HFFc6 (cell line): Measurements from ENCODE around the gene TRIM63. TPM values are rescaled to one million over a fixed set of nuclear protein-coding genes. Genes with fewer than 3 reads are reported as not detected.

ENCODE experiments used
- DNase-seq: peaks from one replicate; pipeline ENCODE4 v3.0.0-alpha.2; 2018
- H3K27ac Mint-ChIP-seq: 2 replicates; pipeline ENCODE4 v1.8.0; 2020; ENCODE audit warnings: mild to moderate bottlenecking, mixed read lengths
- H3K27me3 Mint-ChIP-seq: 2 replicates; pipeline ENCODE4 v1.8.0; 2021; ENCODE audit warnings: mild to moderate bottlenecking, moderate library complexity, mixed read lengths; ENCODE audit not compliant: insufficient read depth
- H3K36me3 Mint-ChIP-seq: 2 replicates; pipeline ENCODE4 v1.8.0; 2021; ENCODE audit warnings: low read depth, mixed read lengths
- H3K4me1 Mint-ChIP-seq: 2 replicates; pipeline ENCODE4 v1.8.0; 2020; ENCODE audit warnings: low read depth, mixed read lengths
- H3K4me3 Mint-ChIP-seq: 2 replicates; pipeline ENCODE4 v1.8.0; 2020; ENCODE audit warnings: mild to moderate bottlenecking, moderate library complexity, mixed read lengths
- H3K9me3 Mint-ChIP-seq: 2 replicates; pipeline ENCODE4 v1.8.0; 2020; ENCODE audit warnings: mild to moderate bottlenecking, mixed read lengths
- CTCF ChIP-seq: fragments of 200-600 bp; sonication (generic); IDR thresholded peaks from 2 replicates; pipeline ENCODE4 v1.5.0; 2021; ENCODE audit warnings: antibody characterized with exemption, mild to moderate bottlenecking
- total RNA-seq, 6 experiments: library from RNA; stranded (reverse); fragmentation: NEBNext Ultra II Directional; extraction: Animal tissue kit (Norgen Biotek cat#: 25700); gene quantifications; 2 replicates in 1 of 6; 3 replicates in 5 of 6; pipeline ENCODE4 v1.2.3, GENCODE V29; 2021

The TRIM63 gene
- total RNA-seq, 6 experiments from 2014 or later = not detected

GRCh38 chr1:26045722-26046245 lies 21.6 kb downstream of the TRIM63 start, which contains the start of gene SLC30A2:
Gene SLC30A2, minus strand, starts transcription at chr1:26046118. Its CDS starts 222 bp downstream, at chr1:26045896.
- H3K27ac Mint-ChIP-seq = no peak within 1 kb of the TSS
- H3K4me1 Mint-ChIP-seq = no peaks in the 10 kb centered on the region
- no peaks in the 10 kb centered on the region for H3K9me3 Mint-ChIP-seq
- no peak for DNase-seq
- H3K27me3 Mint-ChIP-seq = peaks cover 61% of the 10 kb centered on the region
- H3K4me3 Mint-ChIP-seq = no peak within 1 kb of the TSS
- no peak for TF ChIP-seq CTCF
- no peaks in the 10 kb centered on the region for H3K36me3 Mint-ChIP-seq

GRCh38 chr1:26044971-26045721 lies 22.3 kb downstream of the TRIM63 start:
- DNase-seq = no peak
- H3K4me3 Mint-ChIP-seq = no peak overlapping the region
- H3K27ac Mint-ChIP-seq = no peak overlapping the region
- peaks cover 57% of the 10 kb centered on the region for H3K27me3 Mint-ChIP-seq
- H3K9me3 Mint-ChIP-seq = no peaks in the 10 kb centered on the region
- H3K36me3 Mint-ChIP-seq = no peaks in the 10 kb centered on the region
- no peaks in the 10 kb centered on the region for H3K4me1 Mint-ChIP-seq
- no peak for TF ChIP-seq CTCF

- Mint-ChIP-seq H3K4me1 (no peaks in the 10 kb centered on the region), H3K27ac (no peak overlapping the region), H3K27me3 (peaks cover 52% of the 10 kb centered on the region), H3K9me3 (no peaks in the 10 kb centered on the region), H3K4me3 (no peak overlapping the region), H3K36me3 (no peaks in the 10 kb centered on the region)
- TF ChIP-seq CTCF = no peak
- no peak for DNase-seq
Measured at GRCh38 chr1:26044414-26044813, 23.0 kb downstream of the TRIM63 start.

- H3K27ac Mint-ChIP-seq = no peak overlapping the region
- no peaks in the 10 kb centered on the region for H3K4me1 Mint-ChIP-seq
- no peaks in the 10 kb centered on the region for H3K36me3 Mint-ChIP-seq
- peaks cover 55% of the 10 kb centered on the region for H3K27me3 Mint-ChIP-seq
- TF ChIP-seq CTCF = no peak
- H3K4me3 Mint-ChIP-seq = no peak overlapping the region
- H3K9me3 Mint-ChIP-seq = no peaks in the 10 kb centered on the region
- DNase-seq = no peak
Measured at GRCh38 chr1:26043765-26044164, 23.7 kb downstream of the TRIM63 start.

- no peaks in the 10 kb centered on the region for H3K36me3 Mint-ChIP-seq
- H3K4me3 Mint-ChIP-seq = no peak overlapping the region
- peaks cover 50% of the 10 kb centered on the region for H3K27me3 Mint-ChIP-seq
- H3K9me3 Mint-ChIP-seq = no peaks in the 10 kb centered on the region
- no peaks in the 10 kb centered on the region for H3K4me1 Mint-ChIP-seq
- no peak overlapping the region for H3K27ac Mint-ChIP-seq
- TF ChIP-seq CTCF = no peak
- DNase-seq = no peak
Measured at GRCh38 chr1:26041978-26042377, 25.5 kb downstream of the TRIM63 start.
